Upper lobe of right lung (tissue), 1 donor: ENCODE measurements around the gene LRRC15. TPM values are rescaled to one million over a fixed set of nuclear protein-coding genes. Genes with fewer than 3 reads are reported as not detected.

Source experiments
- ATAC-seq: fragments of 200-7000 bp; cut with Tn5 transposase; one replicate; pipeline ENCODE4 v1.9.1; 2020; ENCODE audit warnings: mild to moderate bottlenecking, moderate library complexity
- DNase-seq: peaks from one replicate; pipeline ENCODE4 v3.0.0-alpha.2; 2020
- H3K27ac ChIP-seq: fragments of 200-600 bp; one replicate; pipeline ENCODE4 v1.8.0; 2022
- H3K27me3 ChIP-seq: fragments of 200-600 bp; one replicate; pipeline ENCODE4 v1.8.0; 2022; ENCODE audit warnings: mild to moderate bottlenecking
- H3K36me3 ChIP-seq: fragments of 200-600 bp; one replicate; pipeline ENCODE4 v1.8.0; 2022
- H3K4me1 ChIP-seq: fragments of 200-600 bp; one replicate; pipeline ENCODE4 v1.8.0; 2022
- H3K4me3 ChIP-seq: fragments of 200-600 bp; one replicate; pipeline ENCODE4 v1.8.0; 2022; ENCODE audit warnings: mild to moderate bottlenecking
- H3K9me3 ChIP-seq: fragments of 200-600 bp; one replicate; pipeline ENCODE4 v1.8.0; 2022
- intact Hi-C: fragments of 100-400 bp; cut with DNase I; formaldehyde crosslinking; loops from one replicate; pipeline ENCODE4 v1.11.0; 2022
- total RNA-seq: library from RNA; stranded (reverse); fragmentation: NEBNext Ultra II Directional; extraction: Animal tissue kit (Norgen Biotek cat#: 25700); gene quantifications from one replicate; pipeline ENCODE4 v1.2.1, GENCODE V29; 2021
- TF ChIP-seq, protein P1 (sequence below): fragments of 200-600 bp; IDR thresholded peaks from one replicate; pipeline ENCODE4 v1.8.0; 2022; ENCODE audit warnings: antibody characterized with exemption
- donor health status: DM: no; HTN: yes; CAD: no; lungs with severe emphysema.

LRRC15 gene
- total RNA-seq, 1 donor from 2014 or later = 1.1 TPM

DNA sequence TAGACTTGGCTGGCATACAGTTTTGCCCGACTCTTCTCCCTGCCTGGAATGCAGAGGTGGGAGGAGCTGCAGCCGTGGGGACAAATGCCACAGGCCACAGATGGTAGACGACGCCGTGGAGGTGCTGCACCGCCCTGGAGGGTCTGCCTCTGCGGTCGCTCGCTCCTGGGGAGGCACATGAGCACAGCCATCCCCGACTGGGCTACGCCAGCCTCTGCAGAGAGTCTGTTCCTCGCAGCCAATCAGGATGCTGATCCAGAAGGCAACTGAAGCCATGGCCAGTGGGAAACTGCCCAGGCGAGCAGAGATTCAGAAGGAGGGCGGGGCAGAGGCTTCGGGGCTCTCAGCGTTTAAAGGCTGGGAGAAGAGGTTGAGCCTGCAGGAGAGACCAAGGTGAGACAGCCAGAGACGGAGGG is 11.9 kb upstream of the LRRC15 start:
- H3K4me3 ChIP-seq = no peak overlapping the region
- no peaks in the 10 kb centered on the region for H3K4me1 ChIP-seq
- TF ChIP-seq, protein P1, sequence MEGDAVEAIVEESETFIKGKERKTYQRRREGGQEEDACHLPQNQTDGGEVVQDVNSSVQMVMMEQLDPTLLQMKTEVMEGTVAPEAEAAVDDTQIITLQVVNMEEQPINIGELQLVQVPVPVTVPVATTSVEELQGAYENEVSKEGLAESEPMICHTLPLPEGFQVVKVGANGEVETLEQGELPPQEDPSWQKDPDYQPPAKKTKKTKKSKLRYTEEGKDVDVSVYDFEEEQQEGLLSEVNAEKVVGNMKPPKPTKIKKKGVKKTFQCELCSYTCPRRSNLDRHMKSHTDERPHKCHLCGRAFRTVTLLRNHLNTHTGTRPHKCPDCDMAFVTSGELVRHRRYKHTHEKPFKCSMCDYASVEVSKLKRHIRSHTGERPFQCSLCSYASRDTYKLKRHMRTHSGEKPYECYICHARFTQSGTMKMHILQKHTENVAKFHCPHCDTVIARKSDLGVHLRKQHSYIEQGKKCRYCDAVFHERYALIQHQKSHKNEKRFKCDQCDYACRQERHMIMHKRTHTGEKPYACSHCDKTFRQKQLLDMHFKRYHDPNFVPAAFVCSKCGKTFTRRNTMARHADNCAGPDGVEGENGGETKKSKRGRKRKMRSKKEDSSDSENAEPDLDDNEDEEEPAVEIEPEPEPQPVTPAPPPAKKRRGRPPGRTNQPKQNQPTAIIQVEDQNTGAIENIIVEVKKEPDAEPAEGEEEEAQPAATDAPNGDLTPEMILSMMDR = no peak
- intact Hi-C loops = no loop called here
- H3K36me3 ChIP-seq = no peaks in the 10 kb centered on the region
- DNase-seq (peak; percentile 60), ATAC-seq (peak; percentile 64)
- H3K27me3 ChIP-seq = peaks cover 11% of the 10 kb centered on the region
- no peaks in the 10 kb centered on the region for H3K9me3 ChIP-seq
- no peak overlapping the region for H3K27ac ChIP-seq

DNA sequence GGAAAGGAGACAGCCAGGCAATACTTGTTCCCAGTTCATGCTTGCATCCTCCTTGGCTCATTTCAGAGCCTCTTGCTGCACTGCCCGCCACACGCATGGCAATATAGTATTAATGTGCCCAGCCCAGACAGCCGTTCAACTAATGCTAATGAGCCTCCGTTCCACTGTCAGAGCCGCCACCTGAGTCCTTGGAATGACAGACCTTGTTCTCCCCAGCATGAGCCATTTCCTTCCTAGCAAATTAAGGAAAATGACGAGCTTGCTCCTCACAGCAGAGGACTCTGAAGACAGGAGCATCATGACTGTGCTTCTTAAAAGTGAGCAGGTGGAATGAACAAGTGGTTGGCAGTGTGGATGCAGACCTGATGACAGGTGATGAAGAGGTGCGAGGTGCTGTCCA is 10.8 kb upstream of the LRRC15 start:
- DNase-seq (no peak), ATAC-seq (no peak)
- Histone ChIP-seq H3K36me3 (no peaks in the 10 kb centered on the region), H3K4me1 (no peaks in the 10 kb centered on the region), H3K4me3 (no peak overlapping the region), H3K27me3 (peaks cover 11% of the 10 kb centered on the region), H3K27ac (no peak overlapping the region), H3K9me3 (no peaks in the 10 kb centered on the region)
- TF ChIP-seq, protein P1 = no peak
- intact Hi-C loops = no loop called here

DNA sequence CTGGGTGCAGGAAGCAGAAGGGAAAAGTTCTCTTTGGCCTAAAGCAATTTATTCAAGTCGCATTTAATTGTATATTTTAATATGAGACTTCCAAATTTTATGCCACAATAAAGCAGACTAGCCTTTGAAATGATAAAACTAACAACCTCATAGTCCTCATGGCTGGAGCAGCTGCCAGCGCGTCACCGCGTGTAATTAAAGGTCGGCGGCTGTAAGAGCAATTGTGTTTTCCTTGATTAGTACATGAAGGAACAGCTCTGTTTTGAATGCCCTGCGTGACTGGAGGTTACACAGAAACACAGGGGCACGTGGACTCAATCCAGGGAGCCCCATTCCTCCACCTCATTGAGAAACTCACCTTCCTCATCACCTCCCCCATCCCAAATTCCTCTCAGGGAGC is 10.1 kb upstream of the LRRC15 start:
- TF ChIP-seq, protein P1 = no peak
- DNase-seq (peak; percentile 23), ATAC-seq (no peak)
- Histone ChIP-seq H3K4me3 (no peak overlapping the region), H3K36me3 (no peaks in the 10 kb centered on the region), H3K27me3 (peaks cover 11% of the 10 kb centered on the region), H3K4me1 (no peaks in the 10 kb centered on the region), H3K9me3 (no peaks in the 10 kb centered on the region), H3K27ac (no peak overlapping the region)
- intact Hi-C loops = no loop called here

DNA sequence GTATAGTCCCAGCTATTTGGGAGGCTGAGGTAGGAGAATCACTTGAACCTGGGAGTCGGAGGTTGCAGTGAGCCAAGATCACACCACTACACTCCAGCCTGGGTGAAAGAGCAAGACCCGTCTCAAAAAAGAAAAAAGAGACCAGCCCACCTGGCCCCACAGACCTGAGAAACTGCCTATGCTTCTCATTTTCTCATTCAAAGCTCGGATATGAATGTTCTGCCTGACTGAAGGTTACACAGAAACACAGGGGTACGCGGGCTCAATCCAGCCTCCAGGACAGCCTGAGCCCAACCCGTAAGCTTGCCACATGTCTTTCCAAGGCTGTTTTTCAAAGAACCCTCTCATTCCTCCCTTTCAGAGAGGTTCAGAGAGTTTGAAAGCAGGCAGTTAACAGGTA is 9.7 kb upstream of the LRRC15 start:
- ATAC-seq (no peak), DNase-seq (peak; percentile 23)
- TF ChIP-seq, protein P1 = no peak
- intact Hi-C loops = no loop called here
- no peak overlapping the region for H3K27ac ChIP-seq
- H3K9me3 ChIP-seq = no peaks in the 10 kb centered on the region
- H3K4me1 ChIP-seq = no peaks in the 10 kb centered on the region
- peaks cover 11% of the 10 kb centered on the region for H3K27me3 ChIP-seq
- no peak overlapping the region for H3K4me3 ChIP-seq
- no peaks in the 10 kb centered on the region for H3K36me3 ChIP-seq

DNA sequence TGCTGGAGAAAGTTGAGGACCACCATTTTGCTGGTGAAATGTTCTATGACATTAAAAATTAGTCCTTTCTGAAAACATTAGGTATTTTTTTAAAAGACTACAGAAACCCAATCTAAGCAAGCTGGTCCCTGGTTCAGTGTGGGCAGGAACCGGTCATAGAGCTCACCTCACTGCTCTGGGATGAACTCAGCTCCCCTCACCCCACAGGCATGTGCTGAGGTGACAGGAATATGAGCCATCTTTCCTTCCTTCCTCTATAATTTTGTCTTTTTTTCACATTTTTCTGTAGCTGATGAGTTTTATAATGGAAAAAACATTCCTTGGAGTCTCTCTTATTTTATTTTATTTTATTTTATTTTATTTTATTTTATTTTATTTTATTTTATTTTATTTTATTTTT is 8.2 kb upstream of the LRRC15 start:
- DNase-seq (no peak), ATAC-seq (no peak)
- TF ChIP-seq, protein P1 = no peak
- Histone ChIP-seq H3K27me3 (peaks cover 11% of the 10 kb centered on the region), H3K9me3 (no peaks in the 10 kb centered on the region), H3K4me1 (no peaks in the 10 kb centered on the region), H3K27ac (no peak overlapping the region), H3K36me3 (no peaks in the 10 kb centered on the region), H3K4me3 (no peak overlapping the region)
- intact Hi-C loops = no loop called here

DNA sequence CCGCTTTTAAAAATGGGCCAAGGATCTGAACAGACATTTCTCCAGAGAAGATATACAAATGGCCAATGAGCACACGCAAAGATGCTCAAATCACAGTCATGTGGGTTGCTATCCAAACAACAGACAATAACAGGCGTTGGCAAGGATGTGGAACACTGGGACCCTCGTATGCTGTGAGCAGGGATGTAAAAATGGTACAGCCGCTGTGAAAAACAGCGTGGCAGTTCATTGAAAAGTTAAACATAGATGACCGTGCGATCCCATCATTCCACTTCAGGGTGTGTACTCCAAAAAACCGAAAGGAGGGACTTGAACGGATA is 6.7 kb upstream of the LRRC15 start:
- H3K9me3 ChIP-seq = no peaks in the 10 kb centered on the region
- no peaks in the 10 kb centered on the region for H3K4me1 ChIP-seq
- DNase-seq (no peak), ATAC-seq (no peak)
- intact Hi-C loops = no loop called here
- TF ChIP-seq, protein P1 = no peak
- peaks cover 9% of the 10 kb centered on the region for H3K27me3 ChIP-seq
- H3K4me3 ChIP-seq = no peak overlapping the region
- H3K27ac ChIP-seq = no peak overlapping the region
- no peaks in the 10 kb centered on the region for H3K36me3 ChIP-seq
